Kidney epithelial cell (primary cell): ENCODE results near the gene REPS1. TPM values are rescaled to one million over a fixed set of nuclear protein-coding genes. Genes with fewer than 3 reads are reported as not detected.

Experiments
- DNase-seq: peaks from one replicate; pipeline ENCODE4 v3.0.0-alpha.2; 2010; ENCODE audit warnings: low read depth
- H3K27me3 ChIP-seq: 2 replicates; pipeline ENCODE4 v1.6.0; 2011; ENCODE audit warnings: low read length; ENCODE audit not compliant: control insufficient read depth, insufficient read depth
- H3K36me3 ChIP-seq: 2 replicates; pipeline ENCODE4 v1.5.1; 2011; ENCODE audit warnings: low read length; ENCODE audit not compliant: control insufficient read depth, insufficient read depth
- H3K4me3 ChIP-seq: 2 replicates; pipeline ENCODE4 v1.5.1; 2011; ENCODE audit warnings: low read depth, mild to moderate bottlenecking, control low read depth, low read length
- CTCF ChIP-seq: IDR thresholded peaks from 2 replicates; pipeline ENCODE4 v1.5.1; 2011; ENCODE audit warnings: mild to moderate bottlenecking, moderate library complexity, low read length, control low read depth, inconsistent platforms; ENCODE audit not compliant: insufficient read depth, poor library complexity, severe bottlenecking
- total RNA-seq: library from RNA; depleted of rRNA; stranded (reverse); fragments of >200 nt; gene quantifications from 2 replicates; pipeline ENCODE4 v1.2.3, GENCODE V29; 2015

REPS1 gene
- total RNA-seq, 1 donor from 2014 or later, result 40.7 TPM

GRCh38 chr6:138964012-138964411 is 24.0 kb downstream of the REPS1 start:
- TF ChIP-seq CTCF, result no peak
- no peak for DNase-seq
- H3K27me3 ChIP-seq, result no peaks in the 10 kb centered on the region
- H3K4me3 ChIP-seq, result no peak overlapping the region
- H3K36me3 ChIP-seq, result no peaks in the 10 kb centered on the region

GRCh38 chr6:138963531-138963930 is 24.5 kb downstream of the REPS1 start:
- TF ChIP-seq CTCF, result no peak
- DNase-seq, result no peak
- H3K27me3 ChIP-seq, result no peaks in the 10 kb centered on the region
- no peaks in the 10 kb centered on the region for H3K36me3 ChIP-seq
- no peak overlapping the region for H3K4me3 ChIP-seq

DNA sequence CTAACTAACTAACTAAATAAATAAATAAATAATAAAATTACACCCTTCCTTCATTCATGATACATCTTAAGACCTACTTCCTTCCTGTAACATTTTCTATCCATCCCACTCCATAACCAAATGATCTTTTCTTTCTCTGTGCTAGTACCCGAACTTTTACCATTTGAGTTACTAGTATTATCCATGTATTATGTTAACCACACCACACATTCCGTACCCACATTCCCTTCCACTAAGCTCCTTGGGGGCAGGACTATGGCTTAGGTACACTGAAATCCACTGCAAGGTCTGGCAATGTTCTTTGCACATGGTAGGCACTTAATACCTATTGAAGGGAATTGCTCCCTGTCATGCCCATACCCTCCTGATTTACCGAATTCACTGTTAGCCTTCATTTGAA is 24.9 kb downstream of the REPS1 start:
- no peaks in the 10 kb centered on the region for H3K27me3 ChIP-seq
- H3K36me3 ChIP-seq, result no peaks in the 10 kb centered on the region
- H3K4me3 ChIP-seq, result no peak overlapping the region
- no peak for TF ChIP-seq CTCF
- DNase-seq, result no peak

DNA sequence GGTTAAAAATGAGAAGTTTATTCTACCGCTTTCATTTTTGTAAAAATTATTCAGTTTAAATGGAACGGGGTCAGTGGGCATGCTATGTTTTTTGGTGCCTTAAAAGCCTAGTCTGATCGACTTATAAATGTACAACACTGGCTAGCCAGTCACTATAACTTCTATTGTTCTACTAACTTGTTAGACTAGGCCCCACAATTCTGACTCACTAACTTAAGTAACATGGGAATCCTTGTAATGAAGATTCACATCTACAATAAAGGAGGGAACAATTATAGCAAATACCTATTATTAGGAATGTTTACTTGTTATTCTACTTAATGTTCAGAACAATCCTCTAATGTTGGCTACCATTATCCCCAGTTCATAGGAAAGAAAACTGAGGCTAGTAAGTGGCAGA is 28.5 kb downstream of the REPS1 start:
- TF ChIP-seq CTCF, result no peak
- no peak for DNase-seq
- no peaks in the 10 kb centered on the region for H3K36me3 ChIP-seq
- no peaks in the 10 kb centered on the region for H3K27me3 ChIP-seq
- H3K4me3 ChIP-seq, result no peak overlapping the region

GRCh38 chr6:138958595-138958994 is 29.5 kb downstream of the REPS1 start:
- Histone ChIP-seq H3K4me3 (no peak overlapping the region), H3K27me3 (no peaks in the 10 kb centered on the region), H3K36me3 (no peaks in the 10 kb centered on the region)
- no peak for TF ChIP-seq CTCF
- no peak for DNase-seq

DNA sequence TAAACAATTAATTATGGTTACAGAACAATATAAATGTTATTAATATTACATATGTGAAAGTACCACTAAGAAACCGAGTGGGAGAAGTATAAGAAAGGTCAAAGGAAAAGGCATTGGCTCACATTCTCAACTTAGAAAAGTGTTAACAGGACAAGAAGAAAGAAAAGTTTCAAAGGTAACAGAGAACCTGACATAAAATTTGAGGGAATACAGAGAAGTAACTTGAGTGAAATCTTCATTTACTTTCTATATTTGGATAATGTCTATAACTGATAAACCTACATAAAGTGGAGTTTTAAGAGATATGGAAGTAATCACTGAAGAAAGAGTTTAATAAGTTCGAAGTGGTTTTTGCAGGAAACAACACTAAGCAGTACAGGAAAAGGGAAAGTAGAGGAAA is 30.1 kb downstream of the REPS1 start:
- Histone ChIP-seq H3K4me3 (no peak overlapping the region), H3K36me3 (no peaks in the 10 kb centered on the region), H3K27me3 (no peaks in the 10 kb centered on the region)
- no peak for TF ChIP-seq CTCF
- DNase-seq, result no peak
